Right ventricle myocardium superior (tissue), 1 donor: Measurements from ENCODE around the gene SESN3. TPM values are rescaled to one million over a fixed set of nuclear protein-coding genes. Genes with fewer than 3 reads are reported as not detected.
"Not testable (repeated sequence)": the region's sequence is repeated elsewhere in the genome, so short reads cannot be mapped to it uniquely, and the experiment has no call there.

ENCODE experiments used
- ATAC-seq: fragments of 200-7000 bp; cut with Tn5 transposase; one replicate; pipeline ENCODE4 v1.9.1; 2020; ENCODE audit warnings: mild to moderate bottlenecking; ENCODE audit not compliant: poor library complexity
- DNase-seq: peaks from one replicate; pipeline ENCODE4 v3.0.0-alpha.2; 2020
- intact Hi-C: fragments of 100-400 bp; cut with DNase I; formaldehyde crosslinking; loops from one replicate; pipeline ENCODE4 v1.11.2; 2022
- total RNA-seq: library from RNA; stranded (reverse); fragmentation: NEBNext Ultra II Directional; extraction: Animal tissue kit (Norgen Biotek cat#: 25700); gene quantifications from one replicate; pipeline ENCODE4 v1.2.1, GENCODE V29; 2021
- donor health status: DM: no; HTN: yes; CAD: no; lungs with severe emphysema.

Gene SESN3
- total RNA-seq, 1 donor from 2014 or later: 4.8 TPM

DNA sequence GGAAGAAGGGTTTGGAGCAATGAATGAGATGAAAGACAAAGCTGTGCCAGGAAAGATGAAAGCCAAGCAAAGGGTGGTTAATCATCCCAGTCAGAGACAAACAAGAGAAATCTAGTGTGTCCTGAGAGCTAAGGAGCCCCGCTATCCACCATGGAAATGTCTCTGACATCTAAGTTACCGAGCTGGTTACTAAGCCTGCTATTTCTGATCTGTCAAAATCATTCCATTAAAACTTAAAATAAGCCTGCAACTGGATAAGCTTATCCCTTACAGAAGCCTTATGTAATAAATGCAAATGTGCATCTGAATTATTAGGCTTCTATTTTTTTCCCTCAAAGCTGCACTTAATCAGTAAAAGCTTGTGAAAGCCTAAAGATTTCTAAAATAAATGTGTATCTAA is 22.1 kb upstream of the SESN3 start:
- intact Hi-C loops: no loop called here
- no peak for ATAC-seq
- no peak for DNase-seq

- no peak for ATAC-seq
- intact Hi-C loops: no loop called here
- no peak for DNase-seq
These were observed 21.6 kb upstream of the SESN3 start for GRCh38 chr11:95252586-95252985.

- intact Hi-C loops, ATAC-seq, DNase-seq: not testable (repeated sequence)
These were observed 20.9 kb upstream of the SESN3 start for GRCh38 chr11:95251896-95252295.

GRCh38 chr11:95248666-95249467 is 17.9 kb upstream of the SESN3 start:
- DNase-seq (no peak), ATAC-seq (peak; percentile 27)
- intact Hi-C loops: no loop called here

DNA sequence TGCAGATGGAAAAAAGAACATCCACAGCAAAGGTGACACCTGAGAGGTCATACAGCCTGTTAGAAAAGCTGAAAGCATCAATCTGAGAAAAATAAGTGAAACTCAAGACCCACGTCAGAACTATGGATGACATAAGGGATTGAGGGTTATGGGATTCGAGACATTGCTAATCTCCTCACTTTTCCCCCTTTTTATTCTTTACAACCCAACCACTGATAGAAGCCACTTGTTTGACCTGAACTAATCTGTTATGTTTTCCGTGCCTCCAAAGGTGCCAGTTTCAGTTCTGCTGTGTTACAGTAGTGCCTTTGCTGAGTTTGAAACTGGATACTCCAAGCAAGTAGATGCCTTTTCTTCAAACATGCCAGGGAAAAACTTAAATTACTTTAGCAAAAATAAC is 16.9 kb upstream of the SESN3 start:
- no peak for ATAC-seq
- intact Hi-C loops: no loop called here
- no peak for DNase-seq

DNA sequence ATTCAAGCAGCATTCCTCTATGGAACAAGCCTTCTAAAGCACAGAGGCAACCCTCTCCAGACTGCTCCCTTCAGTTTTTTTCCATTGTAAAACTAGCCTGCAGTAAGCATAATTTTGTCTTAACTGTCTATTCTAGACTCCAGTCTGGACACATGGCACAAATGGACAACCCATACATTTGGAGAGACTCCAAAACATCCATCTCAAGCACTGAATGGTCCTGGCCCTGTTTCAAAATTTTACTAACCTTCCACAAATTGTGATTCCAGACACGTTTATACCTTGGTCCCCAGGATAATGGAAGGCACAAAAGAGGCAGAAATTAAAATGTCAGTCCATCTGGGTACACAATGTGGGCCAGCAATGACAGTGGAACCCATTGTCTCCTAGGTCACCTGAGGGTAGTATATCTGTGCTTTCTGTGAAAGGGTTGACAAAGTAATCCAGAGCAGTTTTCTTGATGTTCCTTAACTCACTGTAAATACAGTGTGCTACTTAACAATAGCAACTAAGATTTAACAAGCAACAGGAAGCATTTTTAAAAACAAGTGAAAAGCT is 16.2 kb upstream of the SESN3 start:
- DNase-seq (no peak), ATAC-seq (no peak)
- intact Hi-C loops: no loop called here

GRCh38 chr11:95245581-95245980 is 14.6 kb upstream of the SESN3 start:
- DNase-seq (no peak), ATAC-seq (no peak)
- intact Hi-C loops: no loop called here

DNA sequence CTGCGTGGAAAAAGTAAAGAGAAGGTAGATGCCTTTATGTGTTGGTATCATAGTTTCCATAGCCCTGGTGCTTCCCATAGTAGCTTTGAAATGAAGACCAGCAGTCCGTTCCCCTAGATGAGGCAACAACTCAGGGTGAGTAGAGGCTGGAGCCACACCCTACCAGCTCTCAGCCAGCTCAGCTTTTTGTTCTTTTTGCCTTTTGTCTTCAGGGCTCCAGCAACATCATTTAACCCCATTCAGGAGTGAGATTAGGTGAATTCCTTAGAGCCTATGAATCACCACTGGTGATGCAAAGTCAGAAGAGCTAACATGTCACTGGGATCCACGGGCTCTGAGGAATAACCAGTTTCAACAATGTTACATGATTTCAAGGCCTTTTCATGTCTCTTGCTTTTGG is 14.0 kb upstream of the SESN3 start:
- intact Hi-C loops: no loop called here
- ATAC-seq (no peak), DNase-seq (no peak)

- DNase-seq: no peak
- no peak for ATAC-seq
- intact Hi-C loops: no loop called here
These were observed 12.7 kb upstream of the SESN3 start for GRCh38 chr11:95243673-95244072.

DNA sequence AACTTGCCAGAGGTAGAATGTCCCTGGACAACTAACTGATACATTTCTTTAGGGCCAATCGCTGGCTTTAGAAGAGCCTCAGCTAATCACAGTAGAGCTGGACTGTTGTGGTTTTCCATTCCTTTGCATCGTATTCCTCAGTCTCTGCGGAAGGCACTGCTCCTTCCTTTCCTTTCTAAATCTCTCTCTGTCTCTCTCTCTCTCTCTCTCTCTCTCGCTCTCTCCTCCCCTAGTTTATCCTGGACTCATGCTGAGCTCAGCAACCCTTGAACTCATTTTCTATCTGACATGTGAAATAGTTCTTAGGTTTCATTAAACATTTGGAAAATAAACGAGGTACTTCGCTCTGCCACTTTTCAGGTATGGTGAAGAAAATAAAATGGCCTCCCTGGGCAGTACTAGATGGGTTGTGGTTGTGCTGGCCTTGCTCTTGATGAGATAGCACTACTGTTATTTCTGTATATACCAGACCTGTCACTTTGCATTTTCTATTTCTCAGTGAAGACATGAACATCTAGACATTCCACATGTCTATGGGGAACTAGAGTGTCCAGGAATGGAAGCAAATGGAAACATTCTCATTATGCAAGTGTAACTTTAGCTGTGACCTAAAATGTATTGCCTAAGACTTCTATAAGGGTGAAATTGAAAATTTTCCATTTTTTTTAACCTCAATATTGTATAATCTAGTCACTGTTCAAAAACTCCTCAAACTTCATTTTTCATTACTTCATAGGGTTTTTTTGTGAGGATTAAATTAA is 12.0 kb upstream of the SESN3 start:
- intact Hi-C loops: no loop called here
- no peak for ATAC-seq
- DNase-seq: no peak

GRCh38 chr11:95242091-95242844 is 11.3 kb upstream of the SESN3 start:
- ATAC-seq: peak; percentile 36
- DNase-seq: no peak
- intact Hi-C loops: no loop called here

DNA sequence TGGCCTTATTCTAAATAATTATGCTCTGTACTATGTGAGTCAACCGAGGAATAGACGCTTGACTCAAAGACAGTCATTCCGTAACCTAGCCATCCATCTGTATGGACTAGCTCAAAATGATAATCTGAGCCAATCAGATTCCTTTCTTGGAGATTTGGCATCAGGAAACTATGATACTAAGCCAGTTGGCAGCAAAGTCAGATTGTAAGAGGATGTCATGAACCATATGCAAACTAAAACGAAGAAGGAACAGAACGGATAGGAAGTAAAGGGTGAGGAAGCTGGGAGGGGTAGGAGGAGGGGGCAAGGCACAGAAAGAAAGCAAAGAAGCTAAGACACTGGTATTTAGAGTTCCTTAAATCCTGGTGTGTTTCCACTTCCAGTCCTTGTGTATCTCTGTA is 10.7 kb upstream of the SESN3 start:
- ATAC-seq (peak; percentile 75), DNase-seq (no peak)
- intact Hi-C loops: no loop called here

GRCh38 chr11:95239871-95240649 is 9.1 kb upstream of the SESN3 start:
- ATAC-seq (no peak), DNase-seq (no peak)
- intact Hi-C loops: no loop called here

DNA sequence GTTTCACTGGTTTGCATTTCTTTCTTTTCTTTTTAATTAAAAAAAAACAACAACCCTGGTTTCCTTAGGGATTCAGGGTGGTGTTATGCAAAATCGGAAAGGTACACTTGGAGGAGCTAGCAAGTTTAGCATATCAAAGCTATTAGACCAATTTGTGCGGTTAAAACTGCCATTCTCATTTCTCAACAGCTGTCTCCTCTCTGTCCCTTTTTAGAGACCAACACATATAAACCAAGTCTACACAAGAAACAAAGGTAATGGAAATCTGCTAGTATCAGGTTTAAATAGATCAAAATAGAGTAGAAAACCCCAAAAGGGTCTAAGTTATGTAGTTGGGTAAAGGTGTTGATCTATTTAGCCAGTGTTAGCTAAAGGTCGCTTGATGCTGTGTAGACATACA is 1.7 kb upstream of the SESN3 start:
- ATAC-seq: no peak
- no peak for DNase-seq
- intact Hi-C loops: no loop called here

- ATAC-seq (peak; percentile 45), DNase-seq (peak; percentile 85)
- intact Hi-C loops: no loop called here
These were observed 1.0 kb upstream of the SESN3 start for GRCh38 chr11:95231881-95232605.

- ATAC-seq (peak; percentile 40), DNase-seq (no peak)
- intact Hi-C loops: no loop called here
These were observed 234 bp downstream of the SESN3 start for GRCh38 chr11:95230810-95231126.

DNA sequence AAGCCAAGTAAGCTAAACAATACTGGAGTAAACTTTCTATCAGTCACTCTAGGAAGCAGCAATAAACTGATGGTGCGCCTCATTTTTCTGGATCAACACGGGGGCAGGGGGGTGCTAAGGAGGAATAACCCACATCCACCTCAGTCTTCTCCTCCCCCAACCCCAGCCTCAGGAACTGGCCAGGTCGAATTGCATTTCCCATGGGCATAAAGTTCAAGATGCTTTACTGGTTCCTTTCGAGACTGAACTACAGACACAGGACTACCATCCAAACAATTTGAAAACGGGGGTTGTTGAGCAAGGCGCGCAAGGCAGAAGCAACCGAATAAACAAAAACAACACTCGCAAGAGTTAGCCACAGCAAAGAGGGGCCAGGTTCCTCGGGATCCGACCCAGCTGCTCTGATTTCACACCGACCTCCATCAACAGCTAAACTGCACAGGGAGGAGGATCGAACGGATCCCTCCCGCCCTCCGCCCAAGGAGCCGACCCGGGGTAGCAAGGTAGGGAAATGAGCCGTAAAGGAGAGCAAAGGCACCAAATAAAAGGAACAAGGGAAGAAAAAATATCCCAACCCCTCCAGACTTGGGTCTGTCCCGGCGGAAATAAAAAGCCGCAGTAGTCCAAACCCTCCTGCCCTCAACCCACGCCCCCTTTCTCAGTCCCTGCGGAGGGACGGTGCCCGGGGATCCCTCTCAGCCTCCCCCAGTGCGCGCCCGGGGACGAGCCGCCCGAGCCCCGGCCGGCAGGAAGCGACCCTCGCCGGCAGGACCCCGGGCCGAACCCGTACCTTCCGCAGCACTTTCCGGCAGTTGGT is 801 bp downstream of the SESN3 start:
- ATAC-seq (peak; percentile 0), DNase-seq (no peak)
- intact Hi-C loops: no loop called here
